HUDEP-2 (cell line): ENCODE data around the gene PPME1.
"Not testable (repeated sequence)": the region's sequence is repeated elsewhere in the genome, so short reads cannot be mapped to it uniquely, and the experiment has no call there.

ENCODE experiments used
- DNase-seq, 76 experiments: peaks; one replicate each; lab custom pipeline; 2025; ENCODE audit not compliant: unreplicated experiment in 76 of 76; lab: John Stamatoyannopoulos, UW

PPME1 gene

DNA sequence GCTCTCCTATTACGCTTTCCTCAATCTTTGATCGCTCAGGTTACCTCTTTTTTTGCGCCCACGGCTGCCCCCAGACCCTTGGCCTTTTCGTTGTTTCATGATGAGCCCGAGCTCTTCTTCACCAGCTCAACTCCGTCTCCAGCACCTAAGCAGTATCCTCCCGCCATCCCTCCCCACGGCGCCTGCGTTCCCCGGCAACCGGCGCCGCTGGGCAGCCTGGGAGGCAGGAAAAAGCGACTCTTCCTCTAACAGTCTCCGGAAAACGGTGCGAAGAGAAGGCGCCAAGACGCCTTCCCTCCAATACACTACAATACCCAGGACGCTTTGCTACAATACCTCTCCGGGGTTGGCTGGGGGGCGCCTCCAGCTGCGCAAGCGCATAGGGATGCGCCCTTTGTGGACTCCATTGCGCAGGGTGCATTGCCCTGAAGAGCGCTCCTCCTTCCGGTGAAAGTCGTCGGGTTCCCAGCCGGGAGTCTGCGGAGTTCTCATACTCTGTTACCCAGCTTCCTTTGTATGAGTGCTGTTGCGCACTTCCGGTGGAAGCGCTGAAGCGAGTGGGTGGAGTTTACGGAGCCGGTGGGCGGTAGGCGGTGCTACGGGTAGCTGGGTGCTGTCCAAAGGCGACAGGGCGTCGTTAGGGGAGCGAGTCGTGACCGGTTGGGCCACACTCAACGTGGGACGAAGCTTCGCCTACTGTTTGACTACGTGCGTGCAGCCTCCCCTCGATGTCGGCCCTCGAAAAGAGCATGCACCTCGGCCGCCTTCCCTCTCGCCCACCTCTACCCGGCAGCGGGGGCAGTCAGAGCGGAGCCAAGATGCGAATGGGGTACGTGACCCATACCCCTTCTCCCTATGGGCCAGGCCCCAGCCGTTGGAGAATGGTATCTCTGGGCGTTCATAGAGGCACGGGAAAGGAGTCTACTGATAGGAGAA lies at the start of gene PPME1, which contains the start of gene C2CD3:
PPME1 (plus strand) TSS at position 596 of the 936 bp plus-strand sequence; CDS start at position 729, 133 bp downstream.
C2CD3 (minus strand) TSS at position 309 of the 936 bp plus-strand sequence; CDS start at position 99, 210 bp downstream.
- peak; percentile 22 to 99 (median 97) for DNase-seq

- DNase-seq: no peak
Observed at GRCh38 chr11:74121804-74122203, 49.3 kb upstream of the PPME1 start.

DNA sequence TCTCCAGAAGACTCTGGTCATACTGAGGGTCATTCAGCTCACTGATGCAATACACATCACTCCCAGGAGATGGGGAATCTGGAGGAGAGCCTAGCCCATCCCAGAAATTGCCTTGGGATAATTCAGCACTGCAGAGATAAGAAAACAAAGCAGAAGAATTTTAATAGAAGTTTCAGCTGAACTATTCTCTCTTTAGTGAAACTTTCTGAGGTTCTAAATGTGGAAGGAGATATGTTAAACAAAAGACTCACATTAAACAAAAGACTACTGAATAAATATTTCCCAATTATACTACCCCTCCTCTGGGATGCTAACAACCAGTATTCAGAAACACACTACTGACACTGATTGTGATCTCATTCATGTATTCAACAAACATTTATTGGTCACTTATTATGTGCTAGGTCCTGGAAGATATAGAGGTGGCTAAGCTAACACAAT lies 48.1 kb upstream of the PPME1 start:
- no peak for DNase-seq

- DNase-seq: not testable (repeated sequence)
Observed at GRCh38 chr11:74129121-74129520, 42.0 kb upstream of the PPME1 start.

GRCh38 chr11:74132833-74133232 lies 38.3 kb upstream of the PPME1 start:
- DNase-seq: no peak

DNA sequence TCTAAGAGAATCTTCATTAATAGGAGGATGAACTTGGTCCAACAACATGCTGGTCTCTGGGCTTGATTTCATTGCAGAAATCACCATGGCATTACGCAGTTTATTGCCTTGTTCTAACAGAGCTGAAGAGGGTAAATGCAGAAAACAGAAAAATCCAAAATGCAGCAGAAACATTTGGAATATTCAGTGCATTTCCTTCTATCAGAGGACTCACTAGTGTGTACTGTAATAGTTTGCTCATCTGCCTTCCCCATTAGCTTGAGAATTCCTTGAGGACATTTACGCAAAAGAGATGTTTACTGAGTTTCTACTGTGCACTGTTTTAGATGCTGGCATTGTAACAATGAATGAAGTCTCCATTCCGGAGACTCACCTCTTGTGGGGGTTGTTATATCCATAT lies 37.7 kb upstream of the PPME1 start:
- no peak for DNase-seq

- no peak for DNase-seq
Observed at GRCh38 chr11:74134661-74135060, 36.4 kb upstream of the PPME1 start.

DNA sequence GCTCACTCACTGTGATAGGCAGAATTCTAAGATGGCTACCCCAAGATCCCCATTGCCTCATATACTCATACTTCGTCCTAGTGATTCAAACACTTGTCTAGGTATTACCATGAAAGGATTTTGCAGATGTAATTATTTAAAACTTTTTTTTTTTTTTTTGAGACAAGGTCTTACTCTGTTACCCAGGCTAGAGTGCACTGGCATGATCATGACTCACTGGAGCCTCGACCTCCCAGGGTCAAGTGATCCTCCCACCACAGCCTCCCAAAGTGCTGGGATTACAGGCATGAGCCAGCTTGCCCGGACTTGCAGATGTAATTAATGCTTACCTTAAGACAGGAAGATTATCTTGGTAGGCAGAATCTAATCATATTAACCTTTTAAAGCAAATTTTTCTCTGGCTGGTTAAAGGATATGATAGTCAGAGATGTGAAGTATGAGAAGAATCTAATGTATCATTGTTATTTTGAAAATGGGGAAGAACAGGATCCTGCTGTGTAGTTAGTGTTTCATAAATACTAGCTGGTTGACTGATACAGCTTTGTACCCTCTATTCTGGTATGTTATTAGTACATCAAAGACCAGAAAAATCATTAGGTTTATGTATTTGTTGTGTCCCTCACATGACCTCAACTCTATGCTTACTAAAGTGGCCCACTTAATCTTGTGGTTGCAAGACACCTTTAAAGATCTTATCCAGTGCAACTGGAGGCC lies 35.8 kb upstream of the PPME1 start:
- DNase-seq: no peak

DNA sequence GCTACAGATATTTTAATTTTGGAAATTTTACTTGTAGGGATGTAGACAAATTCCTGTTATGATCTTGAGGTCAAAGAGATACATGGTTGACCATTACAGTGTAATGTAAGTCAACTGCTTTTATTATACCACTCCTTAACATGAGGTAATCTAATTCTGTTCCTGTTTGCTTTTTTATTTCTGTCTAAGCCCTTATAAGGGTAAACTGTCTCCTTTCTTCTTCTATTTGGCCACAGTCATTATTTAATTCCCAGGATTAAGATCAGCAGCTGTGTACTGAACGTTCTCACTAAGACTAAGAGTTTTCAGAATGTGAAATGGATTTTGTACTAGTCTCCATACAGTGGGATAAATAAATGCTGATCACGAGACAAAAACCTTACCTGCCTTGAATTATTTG lies 33.1 kb upstream of the PPME1 start:
- DNase-seq: no peak

- peak in 2 of 76 experiments; percentile 3 to 4 for DNase-seq
Observed at GRCh38 chr11:74138572-74138971, 32.5 kb upstream of the PPME1 start.

GRCh38 chr11:74139151-74139918 lies 31.8 kb upstream of the PPME1 start:
- DNase-seq: no peak

GRCh38 chr11:74139919-74140431 lies 31.1 kb upstream of the PPME1 start:
- DNase-seq: not testable (repeated sequence)

GRCh38 chr11:74141241-74141695 lies 29.8 kb upstream of the PPME1 start:
- DNase-seq: no peak

DNA sequence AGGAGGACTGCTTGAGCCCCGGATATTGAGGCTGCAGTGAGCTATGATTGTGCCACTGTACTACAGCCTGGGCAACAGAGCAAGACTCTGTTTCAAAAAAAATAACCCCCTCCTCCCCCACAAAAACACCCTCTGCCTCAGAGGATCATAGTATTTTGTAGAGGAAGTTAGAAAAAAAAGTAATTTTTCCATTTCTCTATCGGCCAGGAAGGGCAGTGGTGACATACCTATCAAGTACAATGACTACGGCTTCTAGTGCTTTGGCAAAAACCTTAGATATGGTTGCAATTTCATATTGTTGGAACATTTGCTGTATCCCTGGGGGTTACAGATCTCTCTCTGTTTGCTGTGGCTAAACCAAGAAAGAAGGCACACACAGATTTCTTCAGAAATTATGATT lies 29.2 kb upstream of the PPME1 start:
- DNase-seq: no peak

DNA sequence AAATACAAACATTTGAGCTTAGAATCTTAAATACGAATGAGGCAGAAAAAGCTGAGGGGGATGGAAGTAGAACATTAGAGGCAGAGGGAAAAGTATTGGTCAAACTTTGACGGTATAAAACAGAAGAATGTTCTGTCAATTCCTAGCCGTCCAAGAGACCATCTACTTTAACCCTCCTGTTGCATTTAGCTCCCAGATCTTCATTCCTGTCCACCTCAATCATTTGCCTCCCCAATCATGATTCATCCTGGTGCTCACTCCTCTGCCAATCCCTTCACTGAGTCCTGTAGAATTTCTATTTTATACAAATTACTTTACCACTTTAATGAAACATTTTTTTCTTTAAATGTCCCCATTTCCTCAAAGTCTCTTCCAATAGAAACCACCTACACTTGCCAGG lies 28.5 kb upstream of the PPME1 start:
- DNase-seq: no peak

- DNase-seq: no peak
Observed at GRCh38 chr11:74144592-74144991, 26.5 kb upstream of the PPME1 start.

DNA sequence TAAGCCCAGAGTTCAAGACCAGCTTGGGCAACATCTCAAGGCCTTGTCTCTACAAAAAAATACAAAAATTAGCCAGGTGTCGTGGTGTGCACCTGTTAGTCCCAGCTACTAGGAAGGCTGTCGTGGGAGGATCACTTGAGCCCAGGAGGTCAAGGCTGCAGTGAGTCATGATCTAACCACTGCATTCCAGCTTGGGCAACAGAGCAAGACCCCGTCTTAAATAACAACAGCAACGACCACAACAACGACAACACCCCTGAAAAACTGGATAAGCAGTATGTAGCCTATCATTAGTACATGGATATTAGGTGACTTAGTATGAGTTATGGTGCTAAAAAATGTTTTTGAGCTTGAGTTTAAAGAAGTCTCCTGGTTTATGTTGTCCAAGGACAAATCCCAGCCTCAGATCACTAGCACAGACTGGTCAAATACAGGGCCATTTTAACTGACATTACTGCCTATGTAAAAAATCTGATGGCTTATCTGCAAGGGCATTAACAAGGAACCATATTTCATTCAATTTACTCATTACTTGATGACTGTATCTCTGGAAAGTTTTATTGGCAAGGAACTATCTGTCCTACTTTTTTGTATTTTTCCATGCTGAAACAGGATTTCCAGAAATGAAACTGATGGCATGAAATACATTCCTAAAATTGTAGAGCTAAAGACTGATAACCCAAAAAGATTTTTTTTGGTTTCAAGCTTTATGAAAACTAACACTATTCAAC lies 23.7 kb upstream of the PPME1 start:
- DNase-seq: no peak

GRCh38 chr11:74153224-74153623 lies 17.9 kb upstream of the PPME1 start:
- DNase-seq: no peak

DNA sequence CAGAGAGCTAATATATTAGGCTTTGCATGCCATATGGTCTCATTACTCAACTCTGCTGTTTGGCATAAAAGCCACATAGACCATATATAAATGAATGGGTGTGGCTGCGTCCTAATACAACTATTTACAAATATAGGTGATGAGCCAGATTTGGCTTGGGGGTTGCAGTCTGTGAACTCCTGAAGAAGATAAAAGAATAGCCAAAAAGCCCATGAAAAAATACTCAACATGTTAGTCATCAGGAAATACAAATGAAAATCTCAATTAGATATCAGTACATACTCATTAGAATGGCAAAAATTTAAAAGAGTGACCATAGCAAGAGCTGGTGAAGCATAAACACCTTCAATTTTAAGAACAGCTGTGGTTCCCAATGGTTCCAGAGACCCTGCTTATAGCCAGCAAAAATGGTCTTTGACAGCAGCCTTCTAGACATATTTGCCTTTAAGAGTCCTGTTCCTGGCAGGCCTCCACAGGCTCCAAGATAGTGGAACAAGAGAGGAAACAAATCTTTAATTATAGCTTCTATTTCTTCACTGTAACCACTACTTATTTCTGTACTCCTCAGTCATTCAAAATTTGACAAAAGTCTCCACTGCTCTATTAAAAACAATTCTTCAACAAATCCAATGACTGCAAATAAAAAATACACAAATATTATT lies 16.3 kb upstream of the PPME1 start:
- DNase-seq: no peak
